Measurements from ENCODE around the gene ARL6IP1. TPM values are rescaled to one million over a fixed set of nuclear protein-coding genes. Genes with fewer than 3 reads are reported as not detected.
A peak's percentile ranks its signal among the peaks of the same experiment; 100 is the strongest.

The ARL6IP1 gene
- total and polyA plus RNA-seq, 3 experiments from 2014 or later, result 90.6 to 229 (median 92.8) TPM

GRCh38 chr16:18805257-18805773 is 4.0 kb upstream of the ARL6IP1 start:
- H3K27ac Mint-ChIP-seq, result peak overlapping the region in 3 of 8 donors; percentile 46 to 79 (median 63)
- ChIA-PET CTCF (no interaction called here), POLR2A (no interaction called here)
- H3K36me3 Mint-ChIP-seq, result peaks cover 0 to 54% (median 12%) of the 10 kb centered on the region in 3 donors
- no peak overlapping the region for H3K4me3 ChIP-seq (ENCODE audit: low read length)
- H3K4me3 Mint-ChIP-seq, result no peak overlapping the region
- peaks cover 24 to 46% (median 32%) of the 10 kb centered on the region in 3 donors for H3K4me1 Mint-ChIP-seq
- no peak for DNase-seq
- no peaks in the 10 kb centered on the region for H3K9me3 ChIP-seq (ENCODE audit: low read length)
- H3K9me3 Mint-ChIP-seq, result no peaks in the 10 kb centered on the region
- peaks cover 31% of the 10 kb centered on the region for H3K4me1 ChIP-seq (ENCODE audit: insufficient read depth, low read length)
- H3K36me3 ChIP-seq (ENCODE audit: insufficient read depth, low read length), result peaks cover 23% of the 10 kb centered on the region
- no peaks in the 10 kb centered on the region for H3K27me3 ChIP-seq (ENCODE audit: insufficient read depth, low read length, poor library complexity, severe bottlenecking)
- H3K27ac ChIP-seq (ENCODE audit: low read depth, low read length), result no peak overlapping the region
- H3K27me3 Mint-ChIP-seq, result peaks cover 0 to 2% of the 10 kb centered on the region in 2 donors

- Histone ChIP-seq H3K27me3 (ENCODE audit: insufficient read depth, low read length, poor library complexity, severe bottlenecking) (no peaks in the 10 kb centered on the region), H3K9me3 (ENCODE audit: low read length) (no peaks in the 10 kb centered on the region), H3K4me3 (ENCODE audit: low read length) (no peak overlapping the region), H3K4me1 (ENCODE audit: insufficient read depth, low read length) (peaks cover 39% of the 10 kb centered on the region), H3K36me3 (ENCODE audit: insufficient read depth, low read length) (peaks cover 15% of the 10 kb centered on the region), H3K27ac (ENCODE audit: low read depth, low read length) (peak overlapping the region; percentile 26)
- peak overlapping the region in 5 of 8 donors; percentile 51 to 87 (median 80) for H3K27ac Mint-ChIP-seq
- H3K4me1 Mint-ChIP-seq, result peaks cover 31 to 54% (median 39%) of the 10 kb centered on the region in 3 donors
- H3K27me3 Mint-ChIP-seq, result peaks cover 0 to 2% of the 10 kb centered on the region in 2 donors
- no peak for DNase-seq
- ChIA-PET POLR2A (interaction anchor here (0.6 to 6.3 kb wide), 2 partner anchors 14 to 15 kb away, joined by 5 to 118 read pairs; partner anchors contain the start of gene RPS15A), CTCF (interaction anchor here (1.1 to 3.5 kb wide), 2 partner anchors 12 to 15 kb away, joined by 3 to 37 read pairs; partner anchors contain the start of gene RPS15A)
- peaks cover 0 to 46% (median 10%) of the 10 kb centered on the region in 3 donors for H3K36me3 Mint-ChIP-seq
- no peaks in the 10 kb centered on the region for H3K9me3 Mint-ChIP-seq
- H3K4me3 Mint-ChIP-seq, result no peak overlapping the region
Measured at GRCh38 chr16:18804540-18804939, 3.2 kb upstream of the ARL6IP1 start.

GRCh38 chr16:18803569-18804462 is 2.5 kb upstream of the ARL6IP1 start:
- Mint-ChIP-seq H3K4me1 (peaks cover 35 to 60% (median 44%) of the 10 kb centered on the region in 3 donors), H3K4me3 (peak overlapping the region in 4 of 7 donors; percentile 26 to 56 (median 51)), H3K9me3 (no peaks in the 10 kb centered on the region), H3K27ac (peak overlapping the region in 7 of 8 donors; percentile 51 to 92 (median 80)), H3K36me3 (peaks cover 0 to 39% (median 6%) of the 10 kb centered on the region in 3 donors), H3K27me3 (peaks cover 0 to 2% of the 10 kb centered on the region in 2 donors)
- no peaks in the 10 kb centered on the region for H3K27me3 ChIP-seq (ENCODE audit: insufficient read depth, low read length, poor library complexity, severe bottlenecking)
- H3K4me3 ChIP-seq (ENCODE audit: low read length), result no peak overlapping the region
- peak overlapping the region; percentile 26 for H3K27ac ChIP-seq (ENCODE audit: low read depth, low read length)
- peaks cover 8% of the 10 kb centered on the region for H3K36me3 ChIP-seq (ENCODE audit: insufficient read depth, low read length)
- no peak for DNase-seq
- ChIA-PET CTCF (interaction anchor here (1.1 to 3.5 kb wide), 2 partner anchors 12 to 14 kb away, joined by 3 to 37 read pairs; partner anchors contain the start of gene RPS15A), POLR2A (interaction anchor here (0.6 to 6.3 kb wide), 4 partner anchors 14 to 132 kb away, joined by 5 to 118 read pairs (median 7); partner anchors contain the start of gene RPS15A)
- H3K4me1 ChIP-seq (ENCODE audit: insufficient read depth, low read length), result peaks cover 45% of the 10 kb centered on the region
- H3K9me3 ChIP-seq (ENCODE audit: low read length), result no peaks in the 10 kb centered on the region

- H3K36me3 ChIP-seq (ENCODE audit: insufficient read depth, low read length), result peaks cover 7% of the 10 kb centered on the region
- H3K27ac ChIP-seq (ENCODE audit: low read depth, low read length), result no peak overlapping the region
- peaks cover 39 to 69% (median 54%) of the 10 kb centered on the region in 3 donors for H3K4me1 Mint-ChIP-seq
- H3K27ac Mint-ChIP-seq, result peak overlapping the region in 6 of 8 donors; percentile 28 to 83 (median 60)
- no peak for DNase-seq
- H3K4me1 ChIP-seq (ENCODE audit: insufficient read depth, low read length), result peaks cover 45% of the 10 kb centered on the region
- H3K27me3 Mint-ChIP-seq, result peaks cover 0 to 2% of the 10 kb centered on the region in 2 donors
- no peaks in the 10 kb centered on the region for H3K27me3 ChIP-seq (ENCODE audit: insufficient read depth, low read length, poor library complexity, severe bottlenecking)
- peak overlapping the region in 6 of 7 donors; percentile 48 to 98 (median 92) for H3K4me3 Mint-ChIP-seq
- peaks cover 0 to 38% (median 1%) of the 10 kb centered on the region in 3 donors for H3K36me3 Mint-ChIP-seq
- POLR2A ChIA-PET, result interaction anchor here (0.8 to 6.3 kb wide), 2 partner anchors 13 to 133 kb away, joined by 9 to 118 read pairs; partner anchors contain the start of gene RPS15A
- no peaks in the 10 kb centered on the region for H3K9me3 Mint-ChIP-seq
- H3K9me3 ChIP-seq (ENCODE audit: low read length), result no peaks in the 10 kb centered on the region
- CTCF ChIA-PET, result interaction anchor here (0.9 to 3.5 kb wide), 7 partner anchors 11 to 266 kb away, joined by 3 to 37 read pairs (median 9); partner anchors contain the start of genes RPS15A and SMG1
- H3K4me3 ChIP-seq (ENCODE audit: low read length), result no peak overlapping the region
Measured at GRCh38 chr16:18802767-18803343, 1.5 kb upstream of the ARL6IP1 start.

GRCh38 chr16:18800775-18801144 is 589 bp downstream of the ARL6IP1 start:
- Mint-ChIP-seq H3K4me3 (peak overlapping the region; percentile 88 to 98 (median 95)), H3K4me1 (peaks cover 44 to 76% (median 66%) of the 10 kb centered on the region in 3 donors), H3K27me3 (peaks cover 0 to 2% of the 10 kb centered on the region in 2 donors), H3K9me3 (no peaks in the 10 kb centered on the region), H3K36me3 (peaks cover 0 to 38% (median 7%) of the 10 kb centered on the region in 3 donors), H3K27ac (peak overlapping the region; percentile 87 to 99 (median 96))
- no peak for DNase-seq
- H3K4me3 ChIP-seq (ENCODE audit: low read length), result peak overlapping the region; percentile 66
- H3K9me3 ChIP-seq (ENCODE audit: low read length), result no peaks in the 10 kb centered on the region
- no peaks in the 10 kb centered on the region for H3K27me3 ChIP-seq (ENCODE audit: insufficient read depth, low read length, poor library complexity, severe bottlenecking)
- ChIA-PET POLR2A (interaction anchor here (2.2 to 6.3 kb wide), 2 partner anchors 11 to 125 kb away, joined by 11 to 118 read pairs; partner anchors contain the start of genes RPS15A and SMG1), CTCF (interaction anchor here (0.6 to 2.4 kb wide), 9 partner anchors 9 to 317 kb away, joined by 3 to 37 read pairs (median 9); partner anchors contain the start of genes RPS15A and SMG1)
- peaks cover 45% of the 10 kb centered on the region for H3K4me1 ChIP-seq (ENCODE audit: insufficient read depth, low read length)
- peaks cover 5% of the 10 kb centered on the region for H3K36me3 ChIP-seq (ENCODE audit: insufficient read depth, low read length)
- H3K27ac ChIP-seq (ENCODE audit: low read depth, low read length), result peak overlapping the region; percentile 92

GRCh38 chr16:18800293-18800692 is 1.1 kb downstream of the ARL6IP1 start:
- Histone ChIP-seq H3K36me3 (ENCODE audit: insufficient read depth, low read length) (peaks cover 10% of the 10 kb centered on the region), H3K4me3 (ENCODE audit: low read length) (peak overlapping the region; percentile 66), H3K4me1 (ENCODE audit: insufficient read depth, low read length) (peaks cover 45% of the 10 kb centered on the region), H3K27me3 (ENCODE audit: insufficient read depth, low read length, poor library complexity, severe bottlenecking) (no peaks in the 10 kb centered on the region), H3K9me3 (ENCODE audit: low read length) (no peaks in the 10 kb centered on the region), H3K27ac (ENCODE audit: low read depth, low read length) (peak overlapping the region; percentile 92)
- H3K4me3 Mint-ChIP-seq, result peak overlapping the region; percentile 88 to 98 (median 95)
- H3K36me3 Mint-ChIP-seq, result peaks cover 0 to 42% (median 7%) of the 10 kb centered on the region in 3 donors
- ChIA-PET POLR2A (interaction anchor here (2.2 to 6.3 kb wide), 2 partner anchors 10 to 125 kb away, joined by 11 to 118 read pairs; partner anchors contain the start of genes RPS15A and SMG1), CTCF (interaction anchor here (1.3 kb wide), 1 partner anchor 42 kb away, joined by 3 read pairs; no protein-coding TSS in a partner anchor)
- peak overlapping the region; percentile 87 to 99 (median 96) for H3K27ac Mint-ChIP-seq
- no peaks in the 10 kb centered on the region for H3K9me3 Mint-ChIP-seq
- no peak for DNase-seq
- peaks cover 44 to 76% (median 66%) of the 10 kb centered on the region in 3 donors for H3K4me1 Mint-ChIP-seq
- H3K27me3 Mint-ChIP-seq, result peaks cover 0 to 2% of the 10 kb centered on the region in 2 donors

GRCh38 chr16:18799500-18799899 is 1.8 kb downstream of the ARL6IP1 start:
- DNase-seq, result no peak
- Mint-ChIP-seq H3K4me3 (peak overlapping the region; percentile 88 to 98 (median 95)), H3K27me3 (peaks cover 0 to 2% of the 10 kb centered on the region in 2 donors), H3K9me3 (no peaks in the 10 kb centered on the region), H3K36me3 (peaks cover 0 to 46% (median 7%) of the 10 kb centered on the region in 3 donors), H3K27ac (peak overlapping the region; percentile 68 to 99 (median 94)), H3K4me1 (peaks cover 44 to 68% (median 66%) of the 10 kb centered on the region in 3 donors)
- H3K4me1 ChIP-seq (ENCODE audit: insufficient read depth, low read length), result peaks cover 43% of the 10 kb centered on the region
- peak overlapping the region; percentile 66 for H3K4me3 ChIP-seq (ENCODE audit: low read length)
- peak overlapping the region; percentile 92 for H3K27ac ChIP-seq (ENCODE audit: low read depth, low read length)
- H3K27me3 ChIP-seq (ENCODE audit: insufficient read depth, low read length, poor library complexity, severe bottlenecking), result no peaks in the 10 kb centered on the region
- POLR2A ChIA-PET, result interaction anchor here (6.3 kb wide), 1 partner anchor 10 kb away, joined by 118 read pairs; the partner anchor contains the start of gene RPS15A
- H3K9me3 ChIP-seq (ENCODE audit: low read length), result no peaks in the 10 kb centered on the region
- peaks cover 10% of the 10 kb centered on the region for H3K36me3 ChIP-seq (ENCODE audit: insufficient read depth, low read length)
- CTCF ChIA-PET, result no interaction called here
